Suppressor macrophage treated with lipopolysaccharide for 4 hours (primary cell): ENCODE data around the gene PIR.

ENCODE experiments used
- DNase-seq: peaks from one replicate; pipeline ENCODE4 v3.0.0-alpha.2; 2020

PIR gene

DNA sequence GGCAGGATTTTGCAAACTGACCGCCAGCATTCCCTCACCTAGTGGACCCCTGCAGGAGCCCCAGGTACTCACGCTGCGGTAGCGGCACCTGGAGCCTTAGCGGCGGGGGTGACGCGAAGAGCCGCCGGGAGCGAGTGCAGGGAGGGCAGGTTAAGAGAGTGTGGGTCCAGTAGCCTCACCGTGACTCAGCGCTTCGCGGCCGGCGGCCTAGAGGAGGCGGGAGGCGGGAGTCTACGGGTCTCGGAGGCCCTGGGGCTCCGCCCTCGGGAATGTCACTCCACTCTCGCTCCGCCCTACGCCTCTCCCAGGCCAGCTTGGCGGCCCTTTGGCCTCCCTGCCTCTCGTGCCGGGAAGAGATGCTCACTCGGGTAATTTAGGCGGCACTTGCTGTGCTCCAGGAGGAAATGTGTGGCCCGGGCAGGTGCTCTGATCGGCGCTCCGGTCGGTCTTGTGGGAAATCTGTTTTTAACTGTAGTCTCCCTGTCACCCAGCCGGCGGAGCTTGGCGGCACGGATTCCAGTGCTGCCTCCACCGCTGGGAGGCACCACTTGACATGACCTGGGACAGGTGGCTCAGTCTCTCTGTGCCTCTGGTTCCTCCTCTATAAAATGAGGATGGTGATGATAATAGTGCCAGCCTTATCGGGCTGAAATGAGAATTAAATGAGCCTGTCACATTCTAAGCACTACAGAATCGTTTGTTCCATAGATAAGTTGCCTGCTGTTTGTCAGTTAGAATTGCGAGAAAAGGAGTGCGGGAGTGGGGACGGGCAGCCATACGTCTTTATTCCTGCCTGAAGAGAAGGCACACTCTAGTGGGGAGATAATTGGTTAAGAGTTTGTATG lies at the start of gene PIR:
PIR (minus strand) TSS at position 216 of the 845 bp plus-strand sequence. CDS start 2,076 bp downstream, outside the sequence.
- DNase-seq = peak; percentile 81

DNA sequence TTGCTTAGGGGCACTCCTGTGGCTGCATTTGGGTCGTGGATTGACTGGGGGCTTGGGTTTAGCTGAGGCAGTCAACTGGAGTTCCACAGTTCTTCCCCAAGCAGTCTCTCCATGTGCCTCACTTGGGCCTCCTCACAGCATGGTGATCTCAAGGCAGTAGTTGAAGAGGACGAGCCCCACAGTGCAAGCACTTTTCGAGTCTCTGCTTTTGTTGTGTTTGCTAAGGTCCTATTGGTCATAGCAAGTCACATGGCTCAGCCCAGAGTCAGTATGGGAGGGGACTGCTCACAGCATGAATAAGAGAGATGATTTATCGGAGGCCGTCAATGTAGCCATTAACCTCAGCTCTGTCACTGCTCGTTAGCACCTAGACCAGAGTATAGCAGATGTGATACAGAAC lies 37.2 kb upstream of the PIR start:
- DNase-seq = no peak

DNA sequence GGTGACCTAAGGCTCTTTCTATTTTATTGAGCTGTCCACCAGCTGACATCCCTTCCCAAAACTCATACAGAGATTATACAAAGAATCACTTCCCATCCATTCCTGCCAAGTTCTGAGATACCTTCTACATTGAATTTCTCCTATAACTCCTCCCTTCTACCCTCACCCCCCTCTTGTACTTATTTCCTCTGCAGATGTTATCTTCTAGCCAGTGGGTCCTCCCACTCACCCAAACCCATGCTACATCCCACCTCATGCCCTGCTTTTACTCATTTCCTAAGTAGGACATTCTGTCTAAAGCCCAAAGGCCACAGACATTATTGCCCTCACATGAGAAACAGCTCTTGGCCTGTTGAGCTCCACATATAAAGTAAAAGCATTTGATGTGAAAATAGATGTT lies 36.0 kb upstream of the PIR start:
- DNase-seq = no peak

DNA sequence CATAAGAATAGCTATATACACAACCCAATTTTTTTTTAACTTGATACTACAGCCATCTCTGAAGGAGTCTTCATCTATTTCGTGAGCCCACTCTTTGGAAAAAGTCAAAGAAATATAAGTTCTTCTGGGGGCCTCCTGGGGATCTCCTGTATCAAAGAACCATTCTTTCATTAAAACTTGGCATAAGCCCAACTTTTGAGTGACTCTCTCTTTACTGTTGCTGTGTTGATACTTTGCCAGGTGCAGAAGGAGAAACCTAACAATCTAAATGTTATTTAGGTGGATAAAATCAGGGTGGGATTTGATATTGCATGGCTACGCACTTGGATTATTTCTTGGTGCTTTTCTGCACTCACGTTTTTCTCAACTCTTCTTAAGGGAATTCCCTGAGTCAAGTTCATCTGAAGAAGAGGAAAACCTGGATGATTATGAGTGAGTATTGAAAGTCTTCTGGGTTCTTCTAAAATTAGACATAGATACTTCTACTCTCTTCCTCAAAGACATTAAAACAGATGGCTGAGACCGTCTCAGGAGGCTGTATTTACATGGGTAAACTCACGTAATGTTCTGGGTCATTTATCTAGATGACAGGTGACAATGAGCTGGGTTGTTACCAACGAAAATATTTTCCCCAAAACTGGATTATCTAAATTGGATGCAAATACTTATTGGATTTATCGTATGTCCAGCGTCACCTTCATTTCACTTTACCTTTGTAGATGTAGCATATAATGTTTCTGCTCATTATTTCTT lies 32.7 kb upstream of the PIR start:
- no peak for DNase-seq

DNA sequence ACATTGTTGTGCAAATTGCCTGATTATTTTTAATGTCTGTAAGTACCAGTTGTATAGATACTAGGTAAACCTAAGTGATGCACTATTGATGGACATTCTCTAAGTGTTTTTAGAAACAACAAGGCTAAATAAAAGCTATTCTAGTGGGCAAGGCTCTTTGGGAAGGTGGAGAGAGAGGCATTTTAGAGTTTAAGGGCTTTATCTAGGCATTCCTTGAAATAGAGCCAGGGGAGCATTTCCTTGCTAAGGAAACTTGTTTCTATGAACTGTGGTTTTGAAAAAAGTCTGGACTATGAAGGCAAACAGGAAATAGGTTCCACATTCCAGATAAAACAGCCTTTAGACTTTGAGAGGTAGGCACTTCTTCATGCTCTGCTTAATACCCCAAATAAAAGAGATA lies 31.3 kb upstream of the PIR start:
- DNase-seq = no peak

DNA sequence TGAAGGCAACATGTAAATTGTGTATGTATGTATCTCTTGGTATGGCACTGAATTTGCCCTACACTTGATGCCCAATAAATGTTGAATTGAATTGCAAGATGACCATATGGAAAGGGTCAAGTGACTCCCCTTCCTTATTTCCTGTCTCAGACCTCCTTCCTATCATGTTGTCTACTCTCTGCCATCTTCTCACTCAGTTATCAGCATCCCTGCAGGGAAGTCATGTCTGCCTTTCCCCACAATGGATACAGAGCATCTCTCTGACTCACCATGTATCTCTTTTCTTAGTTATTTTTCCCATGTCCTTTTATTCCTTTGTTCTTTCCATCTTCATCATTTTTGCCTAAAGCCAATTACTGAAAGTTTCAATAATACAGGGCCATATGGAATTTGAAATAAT lies 30.0 kb upstream of the PIR start:
- DNase-seq = no peak

DNA sequence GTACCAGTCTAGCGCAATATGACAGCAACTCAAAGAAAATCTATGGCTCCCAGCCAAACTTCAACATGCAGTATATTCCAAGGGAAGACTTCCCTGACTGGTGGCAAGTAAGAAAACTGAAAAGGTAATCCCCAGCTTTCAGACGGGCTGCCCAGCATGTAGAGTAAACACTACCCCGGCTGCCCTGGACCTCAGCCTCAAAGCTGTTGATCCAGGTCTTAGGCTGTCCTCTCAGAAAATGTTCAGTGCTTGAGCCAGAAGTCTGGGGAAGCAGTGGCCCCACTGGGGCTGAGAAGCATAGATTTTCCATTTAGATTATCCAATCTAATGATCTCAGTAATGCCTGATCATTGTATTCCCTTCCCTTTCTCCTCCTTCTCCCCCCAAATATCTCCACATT lies 29.3 kb upstream of the PIR start:
- DNase-seq = no peak

DNA sequence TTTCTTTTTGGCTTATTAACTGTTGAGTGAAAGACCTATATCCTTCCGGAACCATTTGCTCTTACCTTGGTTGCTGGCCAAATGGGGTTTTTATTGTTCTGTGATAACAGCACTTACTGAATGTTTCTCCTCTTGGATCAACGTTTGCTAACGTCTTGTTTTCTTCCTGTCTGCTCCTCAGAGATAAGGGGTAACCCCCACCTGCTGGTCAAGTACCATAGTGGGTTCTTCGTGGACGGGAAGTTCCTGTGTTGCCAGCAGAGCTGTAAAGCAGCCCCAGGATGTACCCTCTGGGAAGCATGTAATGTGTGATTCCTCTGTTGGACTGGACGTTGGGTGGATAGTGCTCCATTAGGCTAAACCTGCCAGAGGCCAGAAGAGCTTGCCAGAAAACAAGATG lies 22.8 kb upstream of the PIR start:
- DNase-seq = no peak

DNA sequence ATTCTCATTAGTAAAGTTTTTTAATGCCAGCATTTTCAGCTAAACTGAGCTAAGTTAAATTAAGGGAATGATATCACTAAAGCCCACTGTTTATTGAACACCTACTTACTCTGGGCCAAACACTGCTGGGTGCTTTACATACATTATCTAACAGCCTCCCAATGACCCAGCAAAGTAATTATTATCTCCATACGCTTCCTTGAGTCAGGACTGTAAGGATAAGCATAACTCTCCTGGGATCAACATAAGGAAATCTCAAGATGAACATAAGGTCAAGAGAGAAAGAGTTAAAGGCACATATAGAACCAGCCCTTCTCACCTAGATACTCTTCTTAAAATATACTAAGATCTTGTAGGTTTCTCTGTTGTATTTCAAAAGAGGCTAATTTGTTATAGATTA lies 21.1 kb upstream of the PIR start:
- DNase-seq = no peak

DNA sequence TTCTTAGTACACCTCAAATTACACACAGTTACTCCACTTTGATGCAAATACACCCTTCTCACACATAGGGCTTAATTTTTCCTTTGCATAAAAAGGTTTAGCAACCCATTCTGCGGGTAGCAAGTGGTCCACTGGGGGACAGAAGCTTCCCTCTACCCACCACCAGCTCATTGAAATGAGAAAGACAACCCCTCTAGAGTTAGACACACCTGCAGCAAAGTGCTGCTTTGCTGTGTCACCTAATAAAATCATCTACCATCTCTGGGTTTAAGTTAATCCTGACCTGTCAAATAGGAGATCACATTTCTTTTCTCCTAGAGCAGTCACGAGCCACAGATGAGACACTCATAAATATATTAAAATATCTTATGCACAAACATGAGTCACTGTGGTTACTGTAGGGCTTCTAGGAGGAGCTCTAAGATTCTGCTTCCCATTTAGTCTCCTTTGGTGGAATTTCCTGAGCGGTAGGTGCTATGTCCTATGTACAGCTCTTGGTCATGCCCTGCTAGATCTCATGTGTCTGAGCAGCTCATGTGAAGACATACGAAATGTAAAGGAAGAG lies 19.4 kb upstream of the PIR start:
- DNase-seq = peak; percentile 13

DNA sequence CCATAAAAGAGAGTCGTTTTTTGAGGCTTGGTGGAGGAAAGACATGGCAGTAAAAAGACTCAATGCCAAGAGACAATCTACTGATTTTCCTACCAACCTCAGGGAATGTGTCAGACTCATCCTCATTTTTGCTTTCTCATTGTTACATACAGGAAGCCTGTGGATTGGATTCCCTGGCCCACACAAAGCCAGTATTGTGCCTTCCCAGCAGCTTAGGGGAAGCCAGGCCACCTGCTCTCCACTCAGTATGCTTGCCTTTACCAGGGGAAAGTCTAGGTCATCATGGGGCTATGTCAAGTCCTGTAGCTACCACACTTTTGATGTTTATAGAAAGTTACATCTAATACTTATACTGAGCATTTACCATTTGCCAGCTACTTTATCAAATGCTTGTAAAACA lies 18.4 kb upstream of the PIR start:
- no peak for DNase-seq

DNA sequence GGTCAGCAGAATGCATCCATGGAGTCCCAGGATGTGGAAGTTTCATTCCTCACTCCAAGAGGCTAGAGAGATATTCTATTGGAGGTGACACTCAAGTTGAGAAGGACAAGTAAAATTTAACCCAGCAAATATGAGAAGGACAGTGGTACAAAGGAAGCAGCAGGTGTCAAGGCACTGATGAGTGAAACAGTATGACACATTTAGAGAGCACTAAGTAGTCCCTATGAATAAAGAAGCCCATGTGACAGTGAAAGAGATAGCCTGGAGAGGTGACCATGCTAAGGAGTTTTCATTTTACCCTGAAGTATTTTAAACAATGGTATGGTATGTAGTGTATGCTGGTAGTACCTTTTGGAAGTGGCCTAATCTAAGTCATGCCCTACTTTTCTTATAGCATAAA lies 16.7 kb upstream of the PIR start:
- no peak for DNase-seq

DNA sequence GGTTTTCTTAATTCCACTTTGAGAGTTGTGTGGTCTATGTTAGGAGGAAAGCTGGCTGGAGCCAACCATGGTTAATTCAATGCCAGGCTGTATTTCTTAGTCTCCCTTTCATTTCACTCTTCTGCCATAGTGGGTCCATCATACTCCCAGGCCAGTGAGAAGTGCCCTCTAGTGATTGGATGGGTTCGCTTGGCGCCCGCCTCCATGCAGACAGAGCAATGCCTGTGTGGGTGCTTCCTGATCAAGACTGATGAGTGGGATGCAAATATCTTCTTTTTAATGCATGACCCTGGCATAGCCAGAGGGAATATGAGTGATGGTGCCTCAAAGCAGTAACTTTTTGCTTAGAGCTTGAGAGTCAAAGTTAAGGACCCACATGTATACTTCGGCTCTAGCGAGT lies 13.9 kb upstream of the PIR start:
- no peak for DNase-seq

DNA sequence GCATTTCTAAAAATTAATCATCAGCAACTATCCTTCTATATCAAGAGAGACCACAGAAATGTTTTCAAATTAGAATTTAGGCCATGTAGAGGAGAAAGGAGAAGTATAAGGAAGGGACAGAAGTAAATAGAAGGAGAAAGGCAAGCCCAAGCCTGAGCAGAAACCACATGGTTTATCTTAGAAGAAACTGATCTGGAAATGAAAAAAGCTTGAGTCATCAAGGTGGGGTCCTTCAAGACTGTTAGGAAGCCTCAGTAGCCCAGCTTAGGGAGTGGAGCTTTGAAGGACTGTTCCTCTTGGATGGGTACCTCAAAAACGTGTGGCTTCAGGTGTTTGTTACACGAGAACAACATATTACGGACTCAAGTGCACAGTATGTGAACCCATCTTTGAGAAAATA lies 12.0 kb upstream of the PIR start:
- DNase-seq = no peak

DNA sequence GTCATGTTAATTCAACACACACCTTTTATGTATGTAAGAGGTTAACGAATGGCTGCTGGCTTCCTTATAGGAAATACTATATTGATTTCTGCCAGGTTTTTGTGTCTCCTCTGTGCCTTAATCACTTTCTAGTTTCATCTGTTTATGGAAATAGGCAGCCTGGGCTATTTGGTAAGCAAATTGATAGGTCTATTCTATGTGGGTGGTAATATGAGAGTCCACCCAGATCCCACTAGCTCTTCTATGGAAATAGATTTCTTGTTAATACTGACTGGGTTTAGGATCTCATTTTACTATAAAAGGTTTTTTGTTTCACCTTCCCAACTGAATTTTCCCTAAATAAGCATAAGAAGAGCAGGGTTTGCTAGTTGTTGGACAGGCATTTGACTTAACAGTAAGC lies 11.5 kb upstream of the PIR start:
- no peak for DNase-seq

DNA sequence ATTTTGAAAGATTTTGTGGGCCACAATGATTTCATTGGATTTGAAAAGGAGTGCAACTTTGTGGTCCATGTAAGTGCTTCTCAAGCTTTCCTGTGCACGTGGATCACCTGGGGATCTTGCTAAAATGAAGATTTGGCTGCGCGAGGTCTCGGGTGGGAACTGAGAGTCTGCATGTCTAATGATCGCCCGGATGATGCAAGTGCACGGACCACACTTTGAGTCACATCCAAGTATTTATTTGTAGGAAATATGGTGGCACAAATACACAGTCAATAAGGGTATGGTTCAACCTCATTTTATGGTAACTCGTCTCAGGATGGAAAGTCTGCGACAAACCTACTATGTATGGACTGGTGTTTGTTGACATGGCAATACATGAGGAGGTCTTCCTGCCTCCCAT lies 8.4 kb upstream of the PIR start:
- DNase-seq = no peak

DNA sequence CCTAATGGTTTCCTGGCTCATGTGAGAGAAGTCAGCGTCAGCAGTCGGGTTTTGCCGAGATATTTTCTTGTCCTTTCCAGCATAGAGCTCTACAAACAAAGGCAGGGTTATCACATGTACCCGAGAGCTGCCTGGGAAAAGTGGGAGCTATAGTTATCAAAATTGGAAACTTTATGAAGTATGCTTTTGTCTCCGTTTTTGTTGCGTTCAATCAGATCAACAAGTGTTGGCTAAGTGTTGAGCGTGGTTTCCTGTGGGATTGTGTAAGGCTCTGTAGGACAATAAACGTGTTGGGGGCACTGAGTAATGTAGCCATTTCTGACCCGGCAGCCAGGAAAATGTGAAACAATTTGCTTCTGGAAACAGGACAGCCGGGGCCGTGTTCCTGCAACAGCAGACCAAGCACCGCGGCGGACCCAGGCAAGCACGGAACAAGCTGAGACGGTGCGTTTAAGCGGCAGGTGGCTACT lies 7.4 kb upstream of the PIR start, which contains the start of gene BMX:
BMX (plus strand) TSS at position 311 of the 470 bp plus-strand sequence. CDS start 7,547 bp downstream, outside the sequence.
- DNase-seq = no peak

DNA sequence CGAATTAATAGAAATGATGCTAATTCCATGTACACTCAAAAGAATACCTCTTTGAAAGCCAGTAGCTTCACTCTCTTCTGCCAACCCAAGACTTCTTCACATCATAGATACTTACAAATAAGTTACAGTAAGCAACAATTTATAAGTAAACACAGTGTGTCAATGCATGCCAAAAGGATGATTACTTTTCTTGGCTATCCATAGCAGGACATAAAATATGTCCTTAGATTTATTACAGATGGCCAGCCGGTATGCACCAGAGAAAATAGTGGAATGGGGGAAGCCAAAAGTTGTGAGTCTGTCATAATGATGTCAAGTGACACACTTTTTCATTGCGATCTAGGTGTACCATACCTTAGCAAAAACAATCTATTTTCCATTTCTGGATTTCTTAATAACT lies 6.8 kb upstream of the PIR start:
- DNase-seq = no peak

DNA sequence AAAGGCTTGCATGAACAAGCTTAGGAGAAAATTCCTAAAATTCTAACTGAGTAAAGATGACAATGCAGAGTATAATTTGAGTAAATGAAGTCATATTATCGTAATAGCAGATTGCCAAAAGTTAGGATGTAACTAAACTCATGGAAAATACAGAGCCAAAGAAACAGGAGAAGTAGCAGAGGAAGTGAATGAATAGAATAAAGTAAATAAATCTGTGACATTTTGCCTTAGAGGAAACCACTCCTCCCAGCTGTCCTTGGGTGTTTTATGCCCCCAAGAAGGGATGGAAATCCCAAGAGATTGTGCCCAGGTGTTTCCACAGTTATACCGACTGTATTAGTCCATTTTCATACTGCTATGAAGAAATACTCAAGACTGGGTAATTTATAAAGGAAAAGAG lies 5.6 kb upstream of the PIR start:
- no peak for DNase-seq

DNA sequence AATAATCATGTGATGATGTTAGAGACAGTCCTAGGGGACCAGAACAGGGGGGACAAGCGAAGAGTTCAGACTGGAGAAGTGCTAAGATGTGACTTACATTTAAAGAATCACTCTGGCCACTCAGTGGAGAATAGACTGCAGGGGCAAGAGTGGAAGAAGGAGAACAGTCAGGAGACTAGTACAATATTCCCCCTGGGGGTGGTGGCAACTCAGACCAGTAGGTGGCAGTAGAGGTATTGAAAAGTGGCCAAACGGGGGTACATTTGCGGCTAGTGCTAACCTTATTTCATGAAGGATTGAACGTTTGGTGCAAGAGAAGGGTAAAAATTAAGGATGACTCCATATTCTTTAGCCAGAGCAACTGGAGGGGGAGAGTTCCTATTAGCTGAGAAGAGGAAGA lies 4.7 kb upstream of the PIR start:
- peak; percentile 56 for DNase-seq

DNA sequence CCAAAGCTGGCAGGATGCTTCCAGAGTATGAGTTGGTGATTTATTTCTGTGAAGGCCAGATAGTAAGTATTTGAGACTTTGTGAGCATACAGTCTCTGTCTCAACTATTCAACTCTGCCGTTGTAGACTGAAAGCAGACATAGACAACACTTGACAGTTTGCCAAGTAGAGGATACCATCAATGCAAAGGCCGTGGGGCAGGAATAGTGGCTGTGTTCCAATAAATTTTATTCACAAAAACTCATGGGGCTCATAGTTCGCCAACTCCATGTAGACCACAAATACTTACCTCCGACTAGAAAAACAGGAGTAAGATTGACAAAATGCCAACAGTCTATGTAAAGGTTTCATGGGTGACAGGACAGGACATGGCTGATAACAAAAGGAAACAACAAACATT lies 3.7 kb upstream of the PIR start:
- DNase-seq = no peak

DNA sequence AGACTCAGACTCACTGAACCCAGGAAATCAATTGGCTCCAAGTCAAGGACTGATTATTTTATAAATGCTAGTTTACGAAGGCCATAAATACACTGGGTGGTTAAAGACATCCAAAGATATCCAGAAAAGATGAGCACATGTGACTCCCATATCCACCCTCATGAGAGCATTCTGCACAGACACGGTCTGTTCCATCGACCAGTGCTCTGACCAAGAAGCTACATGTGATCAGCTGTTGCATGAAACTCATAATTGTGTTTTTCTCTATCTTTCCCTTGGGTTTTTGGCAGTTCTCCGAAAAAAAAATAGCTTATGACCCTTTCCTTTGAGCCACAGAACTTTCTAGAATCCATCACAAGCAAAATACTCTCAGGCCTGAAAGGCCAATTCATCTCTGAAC lies 2.7 kb upstream of the PIR start:
- DNase-seq = no peak

DNA sequence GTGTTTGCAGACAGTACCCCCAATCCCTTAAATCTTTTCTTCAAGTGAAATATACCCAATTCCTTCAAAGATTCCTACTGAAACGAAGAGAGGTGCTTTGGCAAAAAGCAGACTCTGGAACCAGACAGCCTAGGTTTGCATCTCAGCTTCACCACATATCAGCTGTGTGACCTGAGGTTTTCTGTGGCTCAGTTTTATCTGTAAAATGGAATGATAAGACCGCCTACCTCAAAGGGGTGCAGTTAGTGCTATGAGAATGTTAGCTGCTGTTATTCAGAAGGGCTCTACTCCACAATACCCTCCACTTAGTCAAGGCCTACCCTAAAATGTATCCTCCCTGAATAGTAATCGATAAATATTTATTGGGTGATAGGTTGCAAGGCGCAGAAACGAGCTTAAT lies 664 bp downstream of the PIR start:
- DNase-seq = no peak

DNA sequence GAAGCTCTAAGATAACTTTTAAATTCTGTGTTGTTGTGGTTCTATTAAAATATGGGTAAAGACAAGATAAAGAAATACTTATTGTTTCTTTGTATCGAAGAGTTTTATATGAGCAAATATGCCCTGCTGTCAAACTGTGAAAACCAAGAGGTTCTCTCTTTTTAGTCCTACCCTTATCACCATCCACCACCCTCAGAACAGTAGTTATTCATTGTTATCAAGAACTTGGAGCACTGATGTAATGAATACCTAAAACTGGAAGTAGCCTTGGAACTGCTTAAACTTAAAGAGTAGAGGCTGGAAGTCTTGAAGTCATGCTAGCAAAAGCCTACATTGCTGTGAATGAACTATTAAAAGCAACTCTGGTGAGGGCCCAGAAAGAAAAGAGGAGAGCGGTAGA lies 9.2 kb downstream of the PIR start:
- no peak for DNase-seq
